MM.1S (cell line): ENCODE results near the gene SYNE3.

Experiments used
- DNase-seq: peaks from one replicate; pipeline ENCODE4 v3.0.0-alpha.2; 2015
- H2AFZ ChIP-seq: fragments of 300-600 bp; sonication (generic); 2 replicates; pipeline ENCODE4 v1.6.0; 2016; ENCODE audit warnings: antibody characterized with exemption, low read length
- H3F3A ChIP-seq: fragments of 300-600 bp; sonication (generic); 2 replicates; pipeline ENCODE4 v1.6.1; 2016; ENCODE audit warnings: mild to moderate bottlenecking, antibody characterized with exemption, low read length, moderate library complexity, mixed read lengths; ENCODE audit not compliant: insufficient read depth
- H3K27ac ChIP-seq: fragments of 300-600 bp; sonication (generic); 2 replicates; pipeline ENCODE4 v1.5.1; 2016; ENCODE audit warnings: mild to moderate bottlenecking, low read length
- H3K27me3 ChIP-seq: fragments of 300-600 bp; sonication (generic); replicated peaks from 2 replicates; pipeline ENCODE4 v1.6.0; 2016; ENCODE audit warnings: low read length; ENCODE audit not compliant: insufficient read depth
- H3K36me3 ChIP-seq: fragments of 300-600 bp; sonication (generic); replicated peaks from 2 replicates; pipeline ENCODE4 v1.6.1; 2016; ENCODE audit warnings: mild to moderate bottlenecking, low read length, mixed read lengths; ENCODE audit not compliant: insufficient read depth
- H3K4me1 ChIP-seq: fragments of 300-600 bp; sonication (generic); 2 replicates; pipeline ENCODE4 v1.6.1; 2016; ENCODE audit warnings: low read length, mixed read lengths
- H3K4me2 ChIP-seq: fragments of 300-600 bp; sonication (generic); 2 replicates; pipeline ENCODE4 v1.6.0; 2016; ENCODE audit warnings: low read depth, low read length
- H3K4me3 ChIP-seq: fragments of 300-600 bp; sonication (generic); 2 replicates; pipeline ENCODE4 v1.5.1; 2016; ENCODE audit warnings: low read length, mixed read lengths
- H3K79me2 ChIP-seq: fragments of 300-600 bp; sonication (generic); 2 replicates; pipeline ENCODE4 v1.6.1; 2016; ENCODE audit warnings: mixed run types, low read length, mixed read lengths
- H3K9ac ChIP-seq: fragments of 300-600 bp; sonication (generic); 2 replicates; pipeline ENCODE4 v1.6.1; 2016; ENCODE audit warnings: low read length, mixed read lengths
- H3K9me2 ChIP-seq: fragments of 300-600 bp; sonication (generic); replicated peaks from 2 replicates; pipeline ENCODE4 v1.6.1; 2016; ENCODE audit warnings: mild to moderate bottlenecking, low read length, mixed read lengths; ENCODE audit not compliant: insufficient read depth
- H3K9me3 ChIP-seq: fragments of 300-600 bp; sonication (generic); replicated peaks from 2 replicates; pipeline ENCODE4 v1.6.1; 2016; ENCODE audit warnings: mild to moderate bottlenecking, low read length, mixed read lengths; ENCODE audit not compliant: insufficient read depth
- H4K20me1 ChIP-seq: fragments of 300-600 bp; sonication (generic); 2 replicates; pipeline ENCODE4 v1.6.1; 2016; ENCODE audit warnings: mild to moderate bottlenecking, low read length, moderate library complexity, mixed read lengths; ENCODE audit not compliant: insufficient read depth
- EZH2 ChIP-seq: fragments of 300-600 bp; sonication (generic); optimal IDR thresholded peaks from 2 replicates; pipeline ENCODE3; 2017; ENCODE audit warnings: low read depth, mild to moderate bottlenecking, antibody characterized with exemption, low read length, mixed read lengths
- EZH2phosphoT487 ChIP-seq: fragments of 300-600 bp; sonication (generic); IDR thresholded peaks from 2 replicates; pipeline ENCODE4 v1.6.1; 2018; ENCODE audit warnings: antibody characterized with exemption, low read length
- TF ChIP-seq, protein P1 (sequence below): fragments of 300-600 bp; sonication (generic); IDR thresholded peaks from 2 replicates; pipeline ENCODE4 v1.5.1; 2016; ENCODE audit warnings: antibody characterized with exemption, low read length, mixed read lengths

Gene SYNE3

GRCh38 chr14:95493976-95494375 lies 22.5 kb downstream of the SYNE3 start:
- no peaks in the 10 kb centered on the region for H4K20me1 ChIP-seq
- H3K79me2 ChIP-seq: peaks cover 100% of the 10 kb centered on the region
- no peaks in the 10 kb centered on the region for H3K9me3 ChIP-seq
- no peaks in the 10 kb centered on the region for H3K9me2 ChIP-seq
- no peaks in the 10 kb centered on the region for H3F3A ChIP-seq
- H3K27ac ChIP-seq: no peak overlapping the region
- H3K4me1 ChIP-seq: peaks cover 52% of the 10 kb centered on the region
- DNase-seq: no peak
- H3K9ac ChIP-seq: no peak overlapping the region
- H3K36me3 ChIP-seq: no peaks in the 10 kb centered on the region
- H3K27me3 ChIP-seq: no peaks in the 10 kb centered on the region
- H3K4me2 ChIP-seq: no peak overlapping the region
- TF ChIP-seq, protein P1, sequence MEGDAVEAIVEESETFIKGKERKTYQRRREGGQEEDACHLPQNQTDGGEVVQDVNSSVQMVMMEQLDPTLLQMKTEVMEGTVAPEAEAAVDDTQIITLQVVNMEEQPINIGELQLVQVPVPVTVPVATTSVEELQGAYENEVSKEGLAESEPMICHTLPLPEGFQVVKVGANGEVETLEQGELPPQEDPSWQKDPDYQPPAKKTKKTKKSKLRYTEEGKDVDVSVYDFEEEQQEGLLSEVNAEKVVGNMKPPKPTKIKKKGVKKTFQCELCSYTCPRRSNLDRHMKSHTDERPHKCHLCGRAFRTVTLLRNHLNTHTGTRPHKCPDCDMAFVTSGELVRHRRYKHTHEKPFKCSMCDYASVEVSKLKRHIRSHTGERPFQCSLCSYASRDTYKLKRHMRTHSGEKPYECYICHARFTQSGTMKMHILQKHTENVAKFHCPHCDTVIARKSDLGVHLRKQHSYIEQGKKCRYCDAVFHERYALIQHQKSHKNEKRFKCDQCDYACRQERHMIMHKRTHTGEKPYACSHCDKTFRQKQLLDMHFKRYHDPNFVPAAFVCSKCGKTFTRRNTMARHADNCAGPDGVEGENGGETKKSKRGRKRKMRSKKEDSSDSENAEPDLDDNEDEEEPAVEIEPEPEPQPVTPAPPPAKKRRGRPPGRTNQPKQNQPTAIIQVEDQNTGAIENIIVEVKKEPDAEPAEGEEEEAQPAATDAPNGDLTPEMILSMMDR: no peak
- TF ChIP-seq EZH2 (no peak), EZH2phosphoT487 (no peak)
- no peak overlapping the region for H2AFZ ChIP-seq
- H3K4me3 ChIP-seq: no peak overlapping the region

DNA sequence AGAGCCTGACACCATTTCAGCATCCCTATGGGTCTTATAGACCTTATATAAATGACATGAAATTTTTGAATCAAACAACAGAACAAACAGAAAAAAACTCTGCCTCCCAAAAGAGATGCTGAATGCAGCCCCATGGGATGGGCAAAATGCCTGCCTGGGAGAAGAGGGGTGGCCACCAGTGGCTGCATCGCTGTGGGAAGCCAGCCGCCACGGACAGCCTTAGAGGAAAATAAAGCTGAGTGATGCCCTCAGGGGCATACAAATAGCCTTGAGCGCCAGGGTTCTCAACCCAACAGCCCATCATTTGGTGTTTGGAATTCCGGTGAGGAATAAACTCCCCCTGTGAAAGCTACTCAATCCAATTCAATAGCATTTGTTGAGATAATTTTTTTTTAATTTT lies 22.9 kb downstream of the SYNE3 start:
- H3K9ac ChIP-seq: no peak overlapping the region
- H3K9me3 ChIP-seq: no peaks in the 10 kb centered on the region
- H3K4me2 ChIP-seq: no peak overlapping the region
- H3K9me2 ChIP-seq: no peaks in the 10 kb centered on the region
- H3K27me3 ChIP-seq: no peaks in the 10 kb centered on the region
- peaks cover 52% of the 10 kb centered on the region for H3K4me1 ChIP-seq
- TF ChIP-seq, protein P1: no peak
- TF ChIP-seq EZH2 (no peak), EZH2phosphoT487 (no peak)
- no peak for DNase-seq
- H4K20me1 ChIP-seq: no peaks in the 10 kb centered on the region
- no peak overlapping the region for H2AFZ ChIP-seq
- no peaks in the 10 kb centered on the region for H3K36me3 ChIP-seq
- H3K27ac ChIP-seq: no peak overlapping the region
- peaks cover 99% of the 10 kb centered on the region for H3K79me2 ChIP-seq
- no peaks in the 10 kb centered on the region for H3F3A ChIP-seq
- H3K4me3 ChIP-seq: no peak overlapping the region

GRCh38 chr14:95491936-95492608 lies 24.4 kb downstream of the SYNE3 start:
- Histone ChIP-seq H3F3A (peaks cover 13% of the 10 kb centered on the region), H4K20me1 (no peaks in the 10 kb centered on the region), H3K27me3 (no peaks in the 10 kb centered on the region), H3K79me2 (peaks cover 85% of the 10 kb centered on the region), H3K4me3 (no peak overlapping the region), H2AFZ (no peak overlapping the region), H3K4me2 (no peak overlapping the region), H3K9ac (no peak overlapping the region), H3K9me2 (no peaks in the 10 kb centered on the region), H3K4me1 (peaks cover 49% of the 10 kb centered on the region), H3K9me3 (no peaks in the 10 kb centered on the region), H3K36me3 (no peaks in the 10 kb centered on the region), H3K27ac (no peak overlapping the region)
- TF ChIP-seq, protein P1: no peak
- no peak for TF ChIP-seq EZH2
- TF ChIP-seq EZH2phosphoT487: no peak
- no peak for DNase-seq
